ENCODE results near the gene TRIM17.

Gene TRIM17

GRCh38 chr1:228448372-228448771 is 31.7 kb upstream of the TRIM17 start:
- DNase-seq (ENCODE audit: low read depth) = no peak
- H3K4me3 ChIP-seq (ENCODE audit: low read depth, low read length) = no peak overlapping the region
- no peak for TF ChIP-seq CTCF (IDR thresholded peaks at IDR 0.05; ENCODE audit: insufficient read depth, low read depth, low read length, missing control alignments)

- DNase-seq (ENCODE audit: low read depth) = no peak
- H3K4me3 ChIP-seq (ENCODE audit: low read depth, low read length) = no peak overlapping the region
These were observed 30.2 kb upstream of the TRIM17 start for GRCh38 chr1:228446852-228447251.

GRCh38 chr1:228445843-228446650 is 29.4 kb upstream of the TRIM17 start:
- no peak for TF ChIP-seq CTCF (IDR thresholded peaks at IDR 0.05; ENCODE audit: insufficient read depth, low read depth, low read length, missing control alignments)
- DNase-seq (ENCODE audit: low read depth) = peak; percentile 37
- peak overlapping the region; percentile 43 for H3K4me3 ChIP-seq (ENCODE audit: low read depth, low read length)

More at GRCh38 chr1:228446852-228447251, 30.2 kb upstream of the TRIM17 start:
- no peak for TF ChIP-seq CTCF (IDR thresholded peaks at IDR 0.05; ENCODE audit: insufficient read depth, low read depth, low read length, missing control alignments)

GRCh38 chr1:228445490-228445842 is 28.8 kb upstream of the TRIM17 start:
- H3K4me3 ChIP-seq (ENCODE audit: low read depth, low read length) = peak overlapping the region; percentile 43
- DNase-seq (ENCODE audit: low read depth) = no peak
- TF ChIP-seq CTCF (IDR thresholded peaks at IDR 0.05; ENCODE audit: insufficient read depth, low read depth, low read length, missing control alignments) = no peak

- DNase-seq (ENCODE audit: low read depth) = no peak
- H3K4me3 ChIP-seq (ENCODE audit: low read depth, low read length) = no peak overlapping the region
- TF ChIP-seq CTCF (IDR thresholded peaks at IDR 0.05; ENCODE audit: insufficient read depth, low read depth, low read length, missing control alignments) = no peak
These were observed 26.7 kb upstream of the TRIM17 start for GRCh38 chr1:228443395-228443794.

- no peak for DNase-seq (ENCODE audit: low read depth)
- H3K4me3 ChIP-seq (ENCODE audit: low read depth, low read length) = no peak overlapping the region
- no peak for TF ChIP-seq CTCF (IDR thresholded peaks at IDR 0.05; ENCODE audit: insufficient read depth, low read depth, low read length, missing control alignments)
These were observed 24.3 kb upstream of the TRIM17 start for GRCh38 chr1:228440761-228441500.
